GM21576 (cell line): ENCODE data around the gene NDFIP2.

ENCODE experiments used
- ATAC-seq: cut with Tn5 transposase; IDR thresholded peaks from one replicate; pipeline ENCODE4 v1.9.1; 2021; ENCODE audit warnings: mild to moderate bottlenecking, moderate library complexity; ENCODE audit not compliant: unreplicated experiment

NDFIP2 gene

GRCh38 chr13:79457948-79458347 is 23.0 kb upstream of the NDFIP2 start:
- no peak for ATAC-seq

DNA sequence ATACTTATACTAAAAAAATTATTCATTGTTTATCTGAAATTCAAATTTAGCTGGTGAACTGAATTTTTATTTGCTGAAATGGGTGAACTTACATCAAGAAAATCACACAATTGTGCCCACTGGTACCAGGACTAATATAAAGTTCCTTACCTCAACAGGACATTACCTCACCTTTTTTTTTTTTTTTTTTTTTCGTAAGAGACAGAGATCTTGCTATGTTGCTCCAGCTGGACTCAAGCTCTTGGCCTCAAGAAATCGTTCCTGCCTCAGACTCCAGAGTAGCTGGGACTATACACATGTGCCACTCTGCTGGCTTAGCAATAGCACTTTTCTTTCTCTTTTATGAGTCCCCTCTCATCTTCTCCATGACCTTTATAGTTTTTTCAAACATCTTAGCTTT is 22.5 kb upstream of the NDFIP2 start:
- ATAC-seq, result no peak

GRCh38 chr13:79459906-79460305 is 21.0 kb upstream of the NDFIP2 start:
- ATAC-seq, result no peak

GRCh38 chr13:79462895-79463294 is 18.1 kb upstream of the NDFIP2 start:
- ATAC-seq, result no peak

DNA sequence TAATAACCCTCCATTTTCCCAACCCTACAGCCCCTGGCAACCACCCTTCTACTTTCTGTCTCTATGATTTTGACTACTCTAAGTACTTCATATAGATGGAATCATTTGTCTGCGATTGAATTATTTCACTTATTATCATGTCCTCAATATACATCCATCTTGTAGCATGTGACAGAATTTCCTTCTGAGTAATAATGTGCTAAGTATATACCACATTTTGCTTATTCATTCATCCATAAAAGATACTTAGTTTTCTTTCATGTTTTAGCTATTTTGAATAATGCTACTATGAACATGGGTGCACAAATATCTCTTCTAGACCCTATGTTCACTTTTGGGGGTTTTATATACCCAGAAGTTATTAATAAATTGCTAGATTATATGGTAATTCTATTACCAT is 17.4 kb upstream of the NDFIP2 start:
- no peak for ATAC-seq

DNA sequence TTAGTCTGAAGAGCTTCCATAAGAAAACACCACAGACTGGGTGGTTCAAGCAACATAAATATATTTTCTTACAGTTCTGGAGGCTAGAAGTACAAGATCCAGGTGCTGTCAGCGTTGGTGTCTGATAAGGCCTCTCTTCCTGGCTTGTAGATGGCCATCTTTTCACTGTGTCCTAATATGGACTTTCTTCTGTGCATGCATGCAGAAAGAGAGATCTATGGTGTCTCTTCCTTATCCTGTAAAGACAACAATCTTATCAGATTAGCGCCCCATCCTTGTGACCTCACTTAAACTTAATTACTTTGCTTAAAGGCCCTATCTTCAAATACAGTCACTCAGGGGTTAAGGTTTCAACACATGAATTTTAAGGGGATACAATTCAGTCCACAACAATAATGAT is 14.1 kb upstream of the NDFIP2 start:
- ATAC-seq, result no peak

- ATAC-seq, result no peak
Measured at GRCh38 chr13:79468402-79468801, 12.6 kb upstream of the NDFIP2 start.

DNA sequence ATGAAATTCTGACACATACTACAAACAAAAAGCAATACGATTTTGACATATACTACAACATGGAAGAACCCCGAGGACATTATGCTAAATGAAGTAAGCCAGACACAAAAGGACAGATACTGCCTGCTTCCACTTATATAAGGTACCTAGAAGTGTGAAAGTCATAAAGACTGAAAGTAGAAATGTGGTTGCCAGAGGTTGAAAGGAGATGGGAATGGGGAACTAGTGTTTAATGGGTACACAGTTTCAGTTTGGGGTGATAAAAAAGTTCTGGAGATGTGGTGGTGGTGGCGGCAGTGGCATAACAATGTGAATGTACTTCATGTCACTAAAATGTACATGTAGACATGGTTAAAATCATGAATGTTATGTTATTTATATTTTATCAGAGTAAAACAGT is 12.1 kb upstream of the NDFIP2 start:
- no peak for ATAC-seq

GRCh38 chr13:79469608-79470007 is 11.3 kb upstream of the NDFIP2 start:
- no peak for ATAC-seq

GRCh38 chr13:79470666-79471065 is 10.3 kb upstream of the NDFIP2 start:
- ATAC-seq, result no peak

- no peak for ATAC-seq
Measured at GRCh38 chr13:79475569-79475968, 5.4 kb upstream of the NDFIP2 start.

DNA sequence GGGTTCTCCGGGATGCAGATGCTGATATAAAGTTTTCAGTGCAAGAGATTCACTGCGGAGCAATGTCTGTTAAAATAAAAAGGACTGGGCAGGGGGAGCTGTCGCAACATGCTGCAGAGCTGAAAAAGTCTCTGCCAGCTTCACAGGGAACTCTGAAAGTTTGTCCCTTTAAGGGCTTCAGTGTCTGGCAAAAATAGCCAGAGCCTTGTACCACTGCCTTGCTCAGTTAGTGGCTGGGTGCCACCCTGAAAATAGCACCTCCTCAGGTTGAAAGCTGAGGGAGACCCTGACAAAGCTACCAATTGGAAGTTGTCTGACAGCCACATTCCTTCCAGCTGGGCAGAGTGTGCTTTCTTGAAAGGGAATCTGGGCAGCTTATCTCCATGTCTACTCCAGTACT is 3.0 kb upstream of the NDFIP2 start:
- no peak for ATAC-seq

GRCh38 chr13:79479882-79480281 is 1.1 kb upstream of the NDFIP2 start:
- ATAC-seq, result no peak

DNA sequence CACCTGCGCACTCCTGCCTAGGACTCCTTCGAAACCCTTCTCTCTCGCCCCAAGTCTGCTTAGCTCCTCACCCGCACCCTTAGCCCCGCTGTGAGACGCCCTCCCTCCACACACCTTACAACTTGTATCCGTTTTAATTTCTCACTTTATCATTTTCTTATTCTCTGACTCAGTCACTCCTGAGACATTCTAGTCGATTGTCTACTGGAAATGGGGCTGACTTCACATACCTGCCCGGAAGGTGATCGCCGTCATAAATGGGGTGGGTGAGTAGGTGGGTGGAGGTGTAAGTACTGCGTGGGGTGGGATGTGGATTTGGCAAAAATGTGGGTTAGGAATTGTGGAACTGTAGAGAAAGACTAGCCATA is 714 bp downstream of the NDFIP2 start:
- ATAC-seq, result peak; percentile 32

GRCh38 chr13:79482281-79482970 is 1.5 kb downstream of the NDFIP2 start:
- ATAC-seq, result no peak

- no peak for ATAC-seq
Measured at GRCh38 chr13:79483086-79483706, 2.2 kb downstream of the NDFIP2 start.

DNA sequence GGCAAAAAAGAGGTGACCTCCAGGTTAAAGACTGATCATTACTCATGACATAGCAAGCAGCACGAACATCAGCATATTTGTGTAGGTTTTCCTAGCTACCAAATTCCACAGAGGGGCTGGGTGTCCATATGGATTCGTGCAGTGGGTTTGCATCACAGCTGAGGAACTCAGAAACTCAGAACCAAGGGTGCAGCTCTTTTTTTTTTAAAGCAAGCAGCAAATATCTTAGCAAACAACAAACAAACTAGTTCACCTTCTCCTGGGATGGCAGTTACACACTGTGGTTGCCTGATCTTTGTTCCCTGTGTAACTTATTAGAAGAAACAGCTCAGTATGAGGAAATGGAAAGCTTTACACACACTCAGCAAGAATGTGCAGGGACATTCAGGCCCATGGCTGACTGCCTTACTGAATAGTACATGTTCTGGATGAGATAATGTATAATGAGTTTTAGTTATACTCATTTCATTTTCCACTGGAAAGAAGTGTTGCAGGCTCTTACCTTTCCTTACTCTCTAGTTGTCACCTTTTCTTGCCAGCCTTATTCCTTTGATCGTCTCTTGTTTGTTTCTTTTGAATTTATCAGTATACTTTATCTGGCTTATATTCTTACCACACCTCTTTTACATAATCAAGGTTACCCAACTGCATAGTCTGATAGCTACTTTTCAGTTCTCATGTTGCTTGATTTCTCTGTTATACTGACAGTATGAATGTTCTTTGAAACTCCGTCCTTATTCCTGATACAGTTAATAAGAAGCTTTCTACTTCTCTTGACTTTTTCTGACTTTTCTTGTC is 4.3 kb downstream of the NDFIP2 start:
- ATAC-seq, result no peak

DNA sequence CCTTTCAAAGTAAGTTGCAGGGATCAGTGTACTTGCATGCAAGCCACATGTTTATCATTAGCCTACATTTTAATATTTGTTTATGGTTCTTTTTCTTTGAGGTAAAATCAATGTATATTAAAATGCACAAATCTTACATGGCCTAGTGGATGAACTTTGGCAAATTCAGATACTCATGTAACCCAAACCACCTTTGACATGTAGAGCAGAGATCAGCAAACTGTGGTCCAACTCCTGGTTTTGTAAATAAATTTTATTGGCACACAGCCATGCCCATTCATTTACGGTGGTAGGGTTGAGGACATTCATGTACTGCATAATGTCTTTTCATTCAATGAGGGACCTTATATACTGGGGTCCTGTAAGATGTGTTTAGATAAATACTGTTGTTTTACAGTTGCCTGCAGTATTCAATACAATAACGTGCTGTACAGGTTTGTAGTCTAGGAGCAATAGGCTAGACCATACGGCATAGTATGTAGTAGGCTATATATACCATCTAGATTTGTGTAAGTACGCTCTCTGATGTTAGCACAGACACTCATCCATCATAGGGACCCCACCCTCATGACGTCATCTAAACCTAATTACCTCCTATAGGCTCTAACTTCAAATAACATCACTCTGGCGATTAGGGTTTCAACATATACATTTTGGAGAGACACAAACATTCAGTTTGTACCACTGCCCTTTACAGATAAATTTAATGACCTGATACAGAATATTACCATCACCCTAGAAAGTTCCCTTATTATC is 5.7 kb downstream of the NDFIP2 start:
- ATAC-seq, result no peak

DNA sequence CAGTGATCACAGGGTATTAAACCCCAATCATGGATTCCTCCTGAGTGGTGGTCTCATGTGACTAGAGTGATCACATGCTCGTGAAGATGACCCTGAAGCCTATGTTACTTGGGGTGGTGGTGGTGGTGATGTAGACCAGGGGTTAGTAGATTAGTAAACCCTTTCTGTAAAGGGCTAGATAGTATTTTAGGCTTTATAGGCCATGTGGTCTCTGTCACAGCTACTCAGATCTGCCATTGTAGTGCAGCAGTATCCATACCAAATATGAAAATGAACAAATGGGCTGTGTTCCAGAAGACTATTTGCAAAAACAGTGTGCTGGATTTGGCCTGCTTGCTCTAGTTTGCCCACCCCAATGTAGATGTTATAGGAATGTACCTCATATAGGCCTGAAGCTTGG is 9.4 kb downstream of the NDFIP2 start:
- no peak for ATAC-seq

GRCh38 chr13:79490824-79491223 is 9.9 kb downstream of the NDFIP2 start:
- no peak for ATAC-seq

- ATAC-seq, result no peak
Measured at GRCh38 chr13:79491715-79492114, 10.8 kb downstream of the NDFIP2 start.
